AG04450 (cell line): ENCODE measurements around the gene DLX1. TPM values are rescaled to one million over a fixed set of nuclear protein-coding genes. Genes with fewer than 3 reads are reported as not detected.

Experiments
- CTCF ChIA-PET: fragments of 300-600, 350-600 bp; formaldehyde crosslinking; extraction: SDS; loops from one replicate; lab custom pipeline; 2022; ENCODE audit warnings: antibody characterized with exemption, inconsistent platforms; lab: Charles Lee
- POLR2A ChIA-PET: fragments of 350-600 bp; formaldehyde crosslinking; extraction: SDS; loops from one replicate; lab custom pipeline; 2021; ENCODE audit warnings: antibody characterized with exemption, inconsistent platforms; lab: Yijun Ruan, JAX
- DNase-seq: peaks from one replicate; pipeline ENCODE4 v3.0.0-alpha.2; 2011; ENCODE audit warnings: low read depth, low spot score
- H3K27ac ChIP-seq: one replicate; pipeline ENCODE4 v1.5.1; 2012; ENCODE audit warnings: low read depth, low read length, control low read depth
- H3K27me3 ChIP-seq: one replicate; pipeline ENCODE4 v1.6.0; 2012; ENCODE audit warnings: low read length; ENCODE audit not compliant: control insufficient read depth, insufficient read depth
- H3K4me3 ChIP-seq: 2 replicates; pipeline ENCODE4 v1.5.1; 2011; ENCODE audit warnings: mild to moderate bottlenecking, low read depth, low read length, control low read depth
- H3K9me3 ChIP-seq: 2 replicates; pipeline ENCODE4 v1.5.1; 2012; ENCODE audit warnings: low read length; ENCODE audit not compliant: control insufficient read depth, insufficient read depth
- polyA plus RNA-seq: library from polyadenylated mRNA; depleted of rRNA; stranded (reverse); fragments of >200 nt; gene quantifications from 2 replicates; pipeline ENCODE4 v1.2.3, GENCODE V29; 2011
- TF ChIP-seq, protein P1 (sequence below): IDR thresholded peaks from 2 replicates; pipeline ENCODE4 v1.5.1; 2011; ENCODE audit warnings: low read depth, low read length, control low read depth, inconsistent platforms

The DLX1 gene
- polyA plus RNA-seq, 1 experiment = 2.2 TPM

DNA sequence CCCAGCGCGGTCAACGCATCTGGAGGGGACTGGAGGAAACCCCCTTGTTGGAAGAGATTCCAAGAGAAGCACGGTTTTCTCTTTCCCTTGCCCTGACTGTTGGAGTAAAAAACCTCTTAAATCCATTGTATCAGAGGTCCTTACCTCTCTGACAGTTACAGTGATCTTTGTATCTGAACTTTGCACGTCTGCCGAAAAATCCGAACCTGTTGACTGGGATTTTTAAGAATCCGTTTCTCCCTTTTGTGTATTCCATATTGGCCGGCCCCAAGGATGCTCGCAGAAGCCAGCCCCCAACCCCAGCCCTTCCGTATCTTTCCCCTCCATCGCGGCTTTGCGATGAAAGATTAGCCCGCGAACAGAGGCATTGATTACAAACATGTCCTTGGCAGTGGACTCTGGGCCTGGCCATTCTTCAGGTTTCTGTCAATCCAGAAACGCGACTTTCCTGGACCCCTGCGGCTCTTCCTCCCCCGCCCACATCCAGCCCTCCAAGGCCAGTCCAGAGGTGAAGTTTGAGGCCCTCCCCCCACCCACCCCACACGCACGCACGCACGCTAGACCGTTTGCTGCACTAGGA lies 4.6 kb upstream of the DLX1 start:
- POLR2A ChIA-PET = no interaction called here
- TF ChIP-seq, protein P1, sequence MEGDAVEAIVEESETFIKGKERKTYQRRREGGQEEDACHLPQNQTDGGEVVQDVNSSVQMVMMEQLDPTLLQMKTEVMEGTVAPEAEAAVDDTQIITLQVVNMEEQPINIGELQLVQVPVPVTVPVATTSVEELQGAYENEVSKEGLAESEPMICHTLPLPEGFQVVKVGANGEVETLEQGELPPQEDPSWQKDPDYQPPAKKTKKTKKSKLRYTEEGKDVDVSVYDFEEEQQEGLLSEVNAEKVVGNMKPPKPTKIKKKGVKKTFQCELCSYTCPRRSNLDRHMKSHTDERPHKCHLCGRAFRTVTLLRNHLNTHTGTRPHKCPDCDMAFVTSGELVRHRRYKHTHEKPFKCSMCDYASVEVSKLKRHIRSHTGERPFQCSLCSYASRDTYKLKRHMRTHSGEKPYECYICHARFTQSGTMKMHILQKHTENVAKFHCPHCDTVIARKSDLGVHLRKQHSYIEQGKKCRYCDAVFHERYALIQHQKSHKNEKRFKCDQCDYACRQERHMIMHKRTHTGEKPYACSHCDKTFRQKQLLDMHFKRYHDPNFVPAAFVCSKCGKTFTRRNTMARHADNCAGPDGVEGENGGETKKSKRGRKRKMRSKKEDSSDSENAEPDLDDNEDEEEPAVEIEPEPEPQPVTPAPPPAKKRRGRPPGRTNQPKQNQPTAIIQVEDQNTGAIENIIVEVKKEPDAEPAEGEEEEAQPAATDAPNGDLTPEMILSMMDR = no peak

DNA sequence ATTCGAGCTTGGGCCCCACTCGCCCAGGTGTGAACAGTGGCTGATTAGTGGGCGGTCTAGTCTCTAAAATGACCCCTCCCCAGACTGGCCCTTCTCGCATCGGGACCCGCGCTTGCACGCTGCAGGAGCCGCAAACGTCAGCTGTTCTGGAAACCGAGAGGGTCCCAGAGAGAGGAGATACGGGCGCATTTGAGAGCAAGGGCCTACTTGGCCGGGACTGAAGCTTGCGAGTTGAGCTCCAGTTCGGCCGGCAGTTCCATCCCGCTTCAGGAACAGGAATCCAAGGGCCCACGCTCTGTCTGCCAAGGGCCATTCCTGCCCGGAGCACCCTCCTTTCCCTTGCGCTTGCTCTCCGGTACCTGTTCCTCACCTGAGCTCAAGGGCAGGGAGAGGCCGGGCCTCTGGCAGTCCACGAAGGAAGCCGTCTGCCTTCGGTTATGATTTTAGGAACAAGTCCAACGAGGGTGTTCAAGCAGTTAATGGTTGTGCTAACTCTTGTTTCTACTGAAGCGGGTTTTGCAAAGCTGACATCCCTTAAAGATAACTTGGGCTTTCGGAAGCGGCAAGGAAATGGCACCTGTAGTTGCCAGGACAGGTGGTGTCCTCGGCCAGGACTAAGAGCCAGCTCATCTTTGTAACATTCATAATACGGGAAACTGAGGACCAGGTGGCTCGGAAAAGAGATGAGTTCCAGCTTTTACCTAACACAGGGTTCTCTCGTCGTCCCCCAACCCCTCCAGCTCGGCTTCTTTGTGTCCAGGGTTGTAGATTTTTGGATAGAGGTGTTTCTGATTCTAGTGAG lies 3.9 kb upstream of the DLX1 start:
- Histone ChIP-seq H3K9me3 (peaks cover 19% of the 10 kb centered on the region), H3K27ac (no peak overlapping the region), H3K4me3 (no peak overlapping the region), H3K27me3 (peaks cover 63% of the 10 kb centered on the region)
- ChIA-PET CTCF (interaction anchor here (1.0 kb wide), 1 partner anchor 14 kb away, joined by 3 read pairs; no protein-coding TSS in a partner anchor), POLR2A (no interaction called here)
- TF ChIP-seq, protein P1 = no peak
- DNase-seq = no peak

More for the DNA sequence above, 4.6 kb upstream of the DLX1 start:
- DNase-seq = no peak
- CTCF ChIA-PET = interaction anchor here (1.0 kb wide), 1 partner anchor 15 kb away, joined by 3 read pairs; no protein-coding TSS in a partner anchor
- Histone ChIP-seq H3K27me3 (peaks cover 58% of the 10 kb centered on the region), H3K4me3 (no peak overlapping the region), H3K9me3 (peaks cover 19% of the 10 kb centered on the region), H3K27ac (no peak overlapping the region)

DNA sequence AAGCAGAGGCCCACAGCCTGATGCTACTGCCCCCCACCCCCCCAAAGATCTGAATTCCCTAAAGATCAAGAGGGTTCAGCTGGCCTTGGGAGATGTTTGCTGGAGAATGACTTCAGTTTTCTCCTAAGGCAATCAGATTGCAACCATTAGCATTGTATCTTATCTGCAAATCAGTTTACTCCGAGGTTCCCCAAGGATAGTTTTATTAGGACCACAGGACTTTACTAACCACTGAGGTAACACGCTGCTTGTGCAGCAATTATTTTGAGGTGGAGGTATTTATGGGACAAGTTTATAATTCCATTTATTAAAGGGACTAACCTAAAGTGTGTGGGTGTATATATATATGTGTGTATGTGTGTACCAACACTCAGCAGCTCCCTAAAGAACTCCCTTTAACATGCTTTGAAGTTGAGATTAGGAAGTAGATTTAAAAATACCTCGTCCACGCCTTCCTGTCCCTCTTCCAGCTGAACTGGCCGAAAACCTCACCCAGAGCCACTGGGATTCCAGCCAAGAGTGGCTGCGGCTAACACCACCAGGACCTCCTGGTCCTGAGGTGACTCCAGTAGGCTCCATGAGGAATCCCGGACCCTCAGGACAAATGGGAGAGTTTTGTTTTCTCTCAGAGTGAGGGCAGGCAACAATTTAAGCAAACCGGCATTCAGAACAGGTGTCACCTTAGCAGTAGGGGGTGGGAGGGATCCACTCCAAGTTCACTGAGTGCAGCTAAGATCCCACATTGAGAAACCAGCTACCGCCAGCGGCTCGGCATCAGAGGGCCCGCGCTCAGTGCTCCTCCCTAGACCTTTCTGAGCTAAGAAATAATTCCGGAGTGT lies 3.0 kb upstream of the DLX1 start:
- H3K4me3 ChIP-seq = no peak overlapping the region
- CTCF ChIA-PET = no interaction called here

DNA sequence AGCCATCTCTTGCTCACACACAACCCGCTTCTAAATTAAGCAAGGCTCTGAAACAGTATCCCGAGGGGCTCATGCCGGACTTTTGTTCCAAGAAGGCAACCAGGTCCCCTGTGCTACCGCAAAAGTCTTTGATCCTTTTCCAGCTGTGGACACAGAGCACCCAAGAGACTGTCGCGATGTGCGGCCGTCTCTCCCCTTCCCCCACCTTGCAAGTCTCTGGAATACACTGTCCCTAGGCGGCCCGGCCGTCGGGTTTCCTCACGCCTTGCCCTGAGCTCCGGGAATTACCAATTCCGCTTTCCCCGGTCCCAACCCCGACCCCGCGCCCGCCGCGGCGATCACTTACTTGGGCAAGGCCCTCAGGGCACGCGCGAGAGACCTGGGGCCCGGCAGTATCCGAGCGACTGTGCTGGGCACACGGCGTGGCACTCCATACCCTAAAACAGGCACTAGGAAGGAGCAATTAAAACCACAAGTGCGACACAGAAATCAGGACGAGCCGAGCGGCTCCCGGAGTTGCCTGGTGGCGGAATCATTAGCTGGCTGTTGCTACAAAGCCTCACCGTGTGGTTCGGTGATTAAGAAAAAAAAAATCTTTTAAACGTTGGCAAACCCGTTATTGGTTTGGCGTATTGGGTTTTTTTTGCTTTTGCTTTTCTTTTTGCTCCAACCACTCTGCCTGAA lies 2.2 kb upstream of the DLX1 start:
- ChIA-PET CTCF (no interaction called here), POLR2A (interaction anchor here (4.0 kb wide), 1 partner anchor 14 kb away, joined by 24 read pairs; no protein-coding TSS in a partner anchor)
- H3K4me3 ChIP-seq = no peak overlapping the region
- no peak overlapping the region for H3K27ac ChIP-seq
- peaks cover 79% of the 10 kb centered on the region for H3K27me3 ChIP-seq
- peaks cover 27% of the 10 kb centered on the region for H3K9me3 ChIP-seq
- DNase-seq = no peak
- TF ChIP-seq, protein P1 = no peak

More for the DNA sequence above, 3.0 kb upstream of the DLX1 start:
- Histone ChIP-seq H3K27me3 (peaks cover 72% of the 10 kb centered on the region), H3K9me3 (peaks cover 21% of the 10 kb centered on the region), H3K27ac (no peak overlapping the region)
- DNase-seq = no peak
- TF ChIP-seq, protein P1 = no peak
- POLR2A ChIA-PET = no interaction called here
